HK-2 (cell line): ENCODE results near the gene ASAP2.
A peak's percentile ranks its signal among the peaks of the same experiment; 100 is the strongest.

Experiments
- DNase-seq: peaks from one replicate; pipeline ENCODE4 v3.0.0-alpha.2; 2018; ENCODE audit not compliant: unreplicated experiment

The ASAP2 gene

DNA sequence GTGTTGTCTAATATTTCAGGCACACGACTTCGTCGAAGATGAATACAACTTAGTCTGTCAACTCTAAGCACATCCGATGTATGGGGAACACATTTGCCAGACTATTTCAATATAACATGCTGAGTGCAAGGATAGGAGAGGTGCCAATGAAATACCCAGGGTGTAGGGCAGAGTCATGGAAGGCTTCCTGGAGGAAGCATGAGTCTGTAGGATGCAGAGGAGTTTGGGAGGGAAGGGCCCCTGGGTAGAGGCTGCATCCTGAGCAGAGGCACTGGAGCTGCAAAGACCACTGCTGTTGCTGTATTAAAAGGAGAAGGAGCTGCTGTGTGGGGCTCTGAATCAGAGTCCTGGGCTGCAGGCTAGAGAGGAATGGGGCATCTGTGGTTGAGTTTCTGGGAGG, 89.9 kb downstream of the ASAP2 start:
- DNase-seq: no peak

- DNase-seq: no peak
These were observed 90.5 kb downstream of the ASAP2 start for GRCh38 chr2:9297156-9297555.

DNA sequence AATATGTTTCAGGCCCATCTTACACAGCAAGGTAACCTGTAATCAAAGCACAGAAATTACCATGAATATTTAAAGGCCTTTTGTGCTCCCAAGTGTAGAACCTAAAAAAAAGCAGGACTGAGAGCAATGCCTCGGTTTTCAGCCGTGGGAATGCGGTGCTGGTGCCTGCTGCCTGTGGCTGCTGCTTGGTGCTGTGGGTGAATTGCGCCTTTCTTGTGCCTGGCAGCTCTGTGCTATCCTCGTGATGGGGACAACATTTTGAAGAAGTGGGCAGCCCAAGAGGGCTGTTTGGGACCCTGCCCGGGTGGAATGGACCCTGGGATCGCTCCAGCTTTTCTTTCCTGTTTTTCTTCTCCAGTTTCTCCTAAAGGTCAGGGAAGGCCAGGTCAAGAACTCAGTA, 91.2 kb downstream of the ASAP2 start:
- no peak for DNase-seq

DNA sequence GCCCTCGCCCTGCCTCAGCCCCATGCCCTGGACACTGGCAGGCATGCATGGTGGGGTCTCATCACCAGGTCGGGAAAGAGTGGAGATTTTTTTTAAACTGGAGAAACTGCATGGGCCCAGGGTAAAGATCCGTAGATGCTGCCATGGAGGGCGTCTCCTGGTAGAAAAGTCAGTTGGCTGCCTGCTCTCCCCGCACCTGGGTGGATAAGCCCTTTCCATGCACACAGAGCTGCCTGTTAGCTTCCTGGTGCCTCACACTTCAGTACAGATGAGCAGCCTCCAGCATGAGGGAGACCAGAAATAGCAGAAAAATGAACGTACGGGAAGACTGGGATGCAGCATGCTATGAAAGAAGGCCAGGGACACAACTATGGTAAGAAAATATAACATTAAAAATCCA, 92.0 kb downstream of the ASAP2 start:
- no peak for DNase-seq

- no peak for DNase-seq
These were observed 92.8 kb downstream of the ASAP2 start for GRCh38 chr2:9299161-9300100.

DNA sequence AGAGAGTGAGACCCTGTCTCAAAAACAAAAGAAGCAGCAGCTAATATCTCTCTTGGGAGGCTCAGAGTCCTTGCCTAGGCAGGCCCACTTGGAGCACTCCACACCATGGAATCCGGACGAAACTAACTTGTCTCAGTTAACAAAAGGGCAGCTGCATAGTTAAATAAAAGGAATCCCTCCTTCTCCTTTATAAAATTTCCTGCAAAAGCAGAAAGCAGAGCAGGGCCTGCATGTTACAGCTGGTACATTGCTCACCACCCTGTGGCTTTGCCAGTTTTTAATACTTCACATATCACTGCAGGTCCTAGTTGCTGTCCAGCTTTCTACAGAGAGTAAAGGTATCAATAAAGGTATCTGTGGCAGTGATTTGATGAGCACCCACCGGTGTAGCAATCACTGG, 93.6 kb downstream of the ASAP2 start:
- no peak for DNase-seq

DNA sequence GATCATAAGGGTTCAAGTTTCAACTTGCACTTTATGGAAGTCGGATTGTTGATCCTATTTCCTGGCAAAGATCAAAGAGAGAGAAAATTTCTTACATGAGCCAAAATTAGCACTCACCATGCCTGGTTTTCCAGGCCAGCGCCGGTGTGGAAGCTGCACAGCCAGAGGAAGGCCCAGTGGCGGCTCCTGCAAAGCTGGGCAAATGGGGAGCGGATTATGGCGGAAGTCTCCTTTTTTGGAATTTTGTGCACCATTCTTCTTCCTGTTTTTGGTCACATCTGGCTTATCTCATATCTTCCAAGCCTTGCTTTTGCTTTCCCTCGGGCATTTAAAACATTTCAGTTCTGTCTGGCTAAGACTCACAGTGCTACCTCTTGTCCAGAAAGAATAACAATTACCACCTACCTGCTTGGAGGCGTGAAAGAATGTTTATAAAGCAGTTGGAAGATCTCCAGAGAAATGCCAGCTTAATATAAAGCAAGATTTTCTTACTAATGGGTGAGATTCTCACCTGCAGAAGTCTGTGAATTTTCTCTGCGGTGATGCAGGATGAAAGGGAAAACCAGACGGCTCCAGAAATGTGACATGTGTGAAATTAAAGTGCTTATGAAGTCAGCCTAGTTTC, 94.3 kb downstream of the ASAP2 start:
- DNase-seq: no peak

- no peak for DNase-seq
These were observed 96.1 kb downstream of the ASAP2 start for GRCh38 chr2:9302755-9303154.

GRCh38 chr2:9303528-9304225, 97.1 kb downstream of the ASAP2 start:
- DNase-seq: no peak

- no peak for DNase-seq
These were observed 100.3 kb downstream of the ASAP2 start for GRCh38 chr2:9306911-9307310.

GRCh38 chr2:9307535-9307934, 100.9 kb downstream of the ASAP2 start:
- no peak for DNase-seq

- no peak for DNase-seq
These were observed 101.8 kb downstream of the ASAP2 start for GRCh38 chr2:9308186-9308955.

- DNase-seq: no peak
These were observed 102.5 kb downstream of the ASAP2 start for GRCh38 chr2:9309147-9309546.

- peak; percentile 50 for DNase-seq
These were observed 103.8 kb downstream of the ASAP2 start for GRCh38 chr2:9310377-9310776.

GRCh38 chr2:9310798-9311197, 104.2 kb downstream of the ASAP2 start:
- no peak for DNase-seq

- DNase-seq: peak; percentile 34
These were observed 104.9 kb downstream of the ASAP2 start for GRCh38 chr2:9311488-9311887.

DNA sequence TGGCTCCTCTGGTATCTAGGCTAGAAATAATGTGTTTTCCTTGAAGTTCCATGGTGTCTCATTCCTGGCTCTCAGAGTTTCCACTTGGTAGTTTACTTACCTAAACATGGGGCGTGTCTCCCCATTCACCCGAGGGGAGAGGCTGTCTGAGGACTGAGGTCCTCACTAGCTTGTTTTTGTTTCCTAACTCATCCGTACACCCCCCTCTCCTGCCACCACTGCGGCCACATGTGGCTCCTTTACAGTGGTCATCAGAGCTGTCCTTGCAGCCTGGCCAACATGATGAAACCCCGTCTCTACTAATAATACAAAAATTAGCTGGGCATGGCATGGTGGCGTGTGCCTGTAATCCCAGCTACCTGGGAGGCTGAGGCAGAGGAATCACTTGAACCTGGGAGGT, 106.0 kb downstream of the ASAP2 start:
- DNase-seq: no peak

- peak; percentile 37 for DNase-seq
These were observed 106.8 kb downstream of the ASAP2 start for GRCh38 chr2:9313443-9313842.

- DNase-seq: no peak
These were observed 108.8 kb downstream of the ASAP2 start for GRCh38 chr2:9315280-9315847.

- DNase-seq: no peak
These were observed 110.9 kb downstream of the ASAP2 start for GRCh38 chr2:9317559-9317958.
